ENCODE results near the gene AP3B1. TPM values are rescaled to one million over a fixed set of nuclear protein-coding genes. Genes with fewer than 3 reads are reported as not detected.

The AP3B1 gene
- total and polyA plus RNA-seq, 2 donors (not counting 1 experiment from before 2014, with no cell fraction given): 26.8 to 58.9 TPM

GRCh38 chr5:78016863-78017529, 277.5 kb downstream of the AP3B1 start:
- no peaks in the 10 kb centered on the region for H3K4me1 Mint-ChIP-seq
- Histone ChIP-seq H3K27me3 (replicated peaks in 1 of 4; ENCODE audit: control extremely low read depth in 1 of 4, control insufficient read depth in 3 of 4, insufficient read depth in 4 of 4, low read length in 3 of 4) (no peaks in the 10 kb centered on the region), H3K79me2 (ENCODE audit: control insufficient read depth, insufficient read depth, low read length) (no peaks in the 10 kb centered on the region), H4K20me1 (ENCODE audit: control insufficient read depth, insufficient read depth, low read length, poor library complexity, severe bottlenecking) (no peaks in the 10 kb centered on the region), H3K4me2 (replicated peaks; ENCODE audit: low read depth, low read length, poor library complexity, severe bottlenecking) (no peak overlapping the region), H3K4me1 (ENCODE audit: control insufficient read depth in 2 of 2, insufficient read depth in 2 of 2, low read length in 2 of 2) (no peaks in the 10 kb centered on the region), H3K9ac (ENCODE audit: low read length) (no peak overlapping the region), H3K36me3 (replicated peaks in 1 of 2; ENCODE audit: control extremely low read depth in 1 of 2, control insufficient read depth in 1 of 2, extremely low read depth in 1 of 2, insufficient read depth in 2 of 2, low read length in 1 of 2) (no peaks in the 10 kb centered on the region), H3K4me3 (ENCODE audit: control extremely low read depth in 1 of 5, extremely low read depth in 1 of 5, insufficient read depth in 1 of 5, low read depth in 2 of 5, low read length in 4 of 5) (no peak overlapping the region), H2AFZ (ENCODE audit: insufficient read depth, low read depth, low read length, poor library complexity, severe bottlenecking) (no peak overlapping the region), H3K27ac (ENCODE audit: low read length in 2 of 2) (no peak overlapping the region), H3K9me3 (ENCODE audit: control extremely low read depth in 1 of 3, control insufficient read depth in 2 of 3, insufficient read depth in 1 of 3, low read length in 2 of 3) (no peaks in the 10 kb centered on the region)
- no CpG with 5 or more reads among the region's 3 CpGs for WGBS (ENCODE audit: insufficient coverage)
- H3K4me3 Mint-ChIP-seq: no peak overlapping the region
- no peak for DNase-seq
- no peaks in the 10 kb centered on the region for H3K9me3 Mint-ChIP-seq (ENCODE audit: insufficient read depth)
- POLR2A ChIA-PET: no interaction called here
- no peaks in the 10 kb centered on the region for H3K27me3 Mint-ChIP-seq
- TF ChIP-seq CTCF (IDR thresholded peaks at IDR 0.05) (no peak), EZH2 (IDR thresholded peaks at IDR 0.05; ENCODE audit: borderline replicate concordance, insufficient read depth, low read depth, low read length, poor library complexity, severe bottlenecking) (no peak)
- CTCF ChIA-PET: interaction anchor here (0.7 kb wide), 1 partner anchor 17 kb away, joined by 5 read pairs; no protein-coding TSS in a partner anchor
- no peak overlapping the region for H3K27ac Mint-ChIP-seq
- intact Hi-C loops (cut with micrococcal nuclease): no loop called here
- no peak for ATAC-seq (ENCODE audit: low read depth)

- H3K36me3 ChIP-seq (replicated peaks in 1 of 2; ENCODE audit: control extremely low read depth in 1 of 2, control insufficient read depth in 1 of 2, extremely low read depth in 1 of 2, insufficient read depth in 2 of 2, low read length in 1 of 2): no peaks in the 10 kb centered on the region
- H4K20me1 ChIP-seq (ENCODE audit: control insufficient read depth, insufficient read depth, low read length, poor library complexity, severe bottlenecking): no peaks in the 10 kb centered on the region
- intact Hi-C loops (cut with micrococcal nuclease): loop anchor here (5.0 kb wide), 1 partner anchor 363 kb away; no protein-coding TSS in a partner anchor
- Mint-ChIP-seq H3K4me3 (no peak overlapping the region), H3K27me3 (no peaks in the 10 kb centered on the region), H3K9me3 (ENCODE audit: insufficient read depth) (no peaks in the 10 kb centered on the region), H3K27ac (no peak overlapping the region), H3K4me1 (no peaks in the 10 kb centered on the region)
- no peak for TF ChIP-seq EZH2 (IDR thresholded peaks at IDR 0.05; ENCODE audit: borderline replicate concordance, insufficient read depth, low read depth, low read length, poor library complexity, severe bottlenecking)
- no peak for TF ChIP-seq CTCF (IDR thresholded peaks at IDR 0.05)
- H3K9me3 ChIP-seq (ENCODE audit: control extremely low read depth in 1 of 3, control insufficient read depth in 2 of 3, insufficient read depth in 1 of 3, low read length in 2 of 3): no peaks in the 10 kb centered on the region
- CTCF ChIA-PET: interaction anchor here (0.7 to 1.2 kb wide), 6 partner anchors 9 to 990 kb away, joined by 3 to 4 read pairs (median 3); no protein-coding TSS in a partner anchor
- DNase-seq (no peak), ATAC-seq (ENCODE audit: low read depth) (no peak)
- H3K9ac ChIP-seq (ENCODE audit: low read length): no peak overlapping the region
- no peak overlapping the region for H3K4me2 ChIP-seq (replicated peaks; ENCODE audit: low read depth, low read length, poor library complexity, severe bottlenecking)
- POLR2A ChIA-PET: no interaction called here
- H3K79me2 ChIP-seq (ENCODE audit: control insufficient read depth, insufficient read depth, low read length): no peaks in the 10 kb centered on the region
- no peak overlapping the region for H2AFZ ChIP-seq (ENCODE audit: insufficient read depth, low read depth, low read length, poor library complexity, severe bottlenecking)
- no peak overlapping the region for H3K4me3 ChIP-seq (ENCODE audit: control extremely low read depth in 1 of 5, extremely low read depth in 1 of 5, insufficient read depth in 1 of 5, low read depth in 2 of 5, low read length in 4 of 5)
- H3K27me3 ChIP-seq (replicated peaks in 1 of 4; ENCODE audit: control extremely low read depth in 1 of 4, control insufficient read depth in 3 of 4, insufficient read depth in 4 of 4, low read length in 3 of 4): no peaks in the 10 kb centered on the region
- no peak overlapping the region for H3K27ac ChIP-seq (ENCODE audit: low read length in 2 of 2)
- no peaks in the 10 kb centered on the region for H3K4me1 ChIP-seq (ENCODE audit: control insufficient read depth in 2 of 2, insufficient read depth in 2 of 2, low read length in 2 of 2)
- 100% methylated on average over 2 of the region's 5 CpGs for WGBS (ENCODE audit: insufficient coverage)
Measured at GRCh38 chr5:78009937-78010527, 284.5 kb downstream of the AP3B1 start.
